ENCODE data around the gene LHX6. TPM values are rescaled to one million over a fixed set of nuclear protein-coding genes. Genes with fewer than 3 reads are reported as not detected.

The LHX6 gene
- total and polyA plus RNA-seq, 2 experiments from 2014 or later = 1.0 to 1.2 TPM

- TF ChIP-seq REST (IDR thresholded peaks at IDR 0.05; ENCODE audit: unreplicated experiment) (no peak), POLR2AphosphoS5 (IDR thresholded peaks at IDR 0.05; ENCODE audit: low read depth) (no peak), ETS1 (IDR thresholded peaks at IDR 0.05) (no peak), EZH2 (IDR thresholded peaks at IDR 0.05; ENCODE audit: low read depth, unreplicated experiment) (peak; percentile 84), CREB1 (CRISPR knock-in tag; IDR thresholded peaks at IDR 0.05; ENCODE audit: low read depth) (no peak)
These were observed 1.8 kb downstream of the LHX6 start (continued) for GRCh38 chr9:122226758-122227574.

- Histone ChIP-seq H3K36me3 (ENCODE audit: insufficient read depth) (no peaks in the 10 kb centered on the region), H4K20me1 (replicated peaks; ENCODE audit: insufficient read depth) (peaks cover 10% of the 10 kb centered on the region; the same call in 1 of the 2 replicates)
These were observed 2.5 kb downstream of the LHX6 start for GRCh38 chr9:122226142-122226757.

More at GRCh38 chr9:122226142-122226757, 2.5 kb downstream of the LHX6 start:
- Histone ChIP-seq H3K27ac (ENCODE audit: low read depth) (no peak overlapping the region), H3F3A (replicated peaks; ENCODE audit: low read depth) (peaks cover 7% of the 10 kb centered on the region; the same call in 1 of the 2 replicates), H3K9me2 (ENCODE audit: insufficient read depth) (no peaks in the 10 kb centered on the region), H3K4me2 (peak overlapping the region; percentile 68), H3K4me1 (ENCODE audit: insufficient read depth) (peaks cover 18% of the 10 kb centered on the region), H3K27me3 (ENCODE audit: insufficient read depth) (peaks cover 100% of the 10 kb centered on the region), H3K4me3 (peak overlapping the region; percentile 41), H3K79me2 (replicated peaks; ENCODE audit: insufficient read depth) (no peaks in the 10 kb centered on the region), H2AFZ (peak overlapping the region; percentile 85)
- Mint-ChIP-seq H3K9me3 (peaks cover 4% of the 10 kb centered on the region; the same call in 2 of the 3 replicates), H3K36me3 (ENCODE audit: low read depth) (no peaks in the 10 kb centered on the region; the same call in 2 of the 3 replicates), H3K4me3 (peak overlapping the region; percentile 69), H3K27ac (no peak overlapping the region), H3K27me3 (ENCODE audit: insufficient read depth, low read depth, poor library complexity) (peaks cover 70% of the 10 kb centered on the region), H3K4me1 (peaks cover 36% of the 10 kb centered on the region)
- DNase-seq (ENCODE audit: low spot score) (peak; percentile 61), ATAC-seq (peak; percentile 16)
- TF ChIP-seq STAT1 (IDR thresholded peaks at IDR 0.05; ENCODE audit: unreplicated experiment) = no peak
- peak; percentile 98 for TF ChIP-seq EZH2 (IDR thresholded peaks at IDR 0.05; ENCODE audit: low read depth, unreplicated experiment)
- TF ChIP-seq EZH2phosphoT487 (IDR thresholded peaks at IDR 0.05; ENCODE audit: unreplicated experiment) = peak; percentile 68

All from GM23338 (cell line).